WTC11 (cell line): ENCODE results near the gene NOS3.

Source experiments
- CREM ChIP-seq: sonication (generic); formaldehyde crosslinking; IDR thresholded peaks from 2 replicates; pipeline ENCODE4 v1.8.1; 2022; ENCODE audit warnings: mild to moderate bottlenecking, missing genetic modification reagents, moderate library complexity
- KAT7 ChIP-seq: sonication (generic); formaldehyde crosslinking; IDR thresholded peaks from 2 replicates; pipeline ENCODE4 v1.8.1; 2023; ENCODE audit warnings: missing genetic modification reagents, mild to moderate bottlenecking, borderline replicate concordance
- NR2C2 ChIP-seq: sonication (generic); formaldehyde crosslinking; IDR thresholded peaks from 2 replicates; pipeline ENCODE4 v1.8.0; 2022; ENCODE audit warnings: mild to moderate bottlenecking, missing genetic modification reagents
- SMAD3 ChIP-seq: sonication (generic); formaldehyde crosslinking; IDR thresholded peaks from 2 replicates; pipeline ENCODE4 v1.8.0; 2022; ENCODE audit warnings: missing genetic modification reagents, mild to moderate bottlenecking, borderline replicate concordance
- TF ChIP-seq, protein P1 (sequence below): fragments of 200-600 bp; IDR thresholded peaks from 2 replicates; pipeline ENCODE4 v1.8.0; 2022; ENCODE audit warnings: antibody characterized with exemption
- TF ChIP-seq, protein P2 (sequence below): sonication (generic); formaldehyde crosslinking; IDR thresholded peaks from 2 replicates; pipeline ENCODE4 v1.8.1; 2022; ENCODE audit warnings: mild to moderate bottlenecking, missing genetic modification reagents, moderate library complexity, borderline replicate concordance
- TF ChIP-seq, protein P3 (sequence below): sonication (generic); formaldehyde crosslinking; IDR thresholded peaks from 2 replicates; pipeline ENCODE4 v1.8.0; 2022; ENCODE audit warnings: missing genetic modification reagents

DNA sequence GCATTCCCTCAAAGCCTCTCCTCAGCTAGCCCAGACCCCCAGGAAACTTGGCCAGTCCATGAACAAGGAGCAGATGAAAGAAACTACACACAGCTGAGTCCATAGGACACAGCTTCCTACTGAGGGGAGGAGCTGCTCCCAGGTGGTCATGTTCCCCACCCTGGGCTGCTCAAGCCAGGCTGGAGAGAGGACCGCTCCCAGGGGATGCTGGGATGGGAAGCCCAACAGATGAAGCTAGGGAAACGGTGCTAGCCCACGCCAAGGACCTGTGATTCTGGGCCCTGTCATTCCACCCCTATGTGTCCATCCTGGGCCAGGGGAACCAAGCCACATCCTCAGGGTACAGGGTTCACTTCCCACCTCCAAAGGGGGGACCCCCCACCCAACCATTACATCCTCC, 31.7 kb upstream of the NOS3 start:
- TF ChIP-seq, protein P1, sequence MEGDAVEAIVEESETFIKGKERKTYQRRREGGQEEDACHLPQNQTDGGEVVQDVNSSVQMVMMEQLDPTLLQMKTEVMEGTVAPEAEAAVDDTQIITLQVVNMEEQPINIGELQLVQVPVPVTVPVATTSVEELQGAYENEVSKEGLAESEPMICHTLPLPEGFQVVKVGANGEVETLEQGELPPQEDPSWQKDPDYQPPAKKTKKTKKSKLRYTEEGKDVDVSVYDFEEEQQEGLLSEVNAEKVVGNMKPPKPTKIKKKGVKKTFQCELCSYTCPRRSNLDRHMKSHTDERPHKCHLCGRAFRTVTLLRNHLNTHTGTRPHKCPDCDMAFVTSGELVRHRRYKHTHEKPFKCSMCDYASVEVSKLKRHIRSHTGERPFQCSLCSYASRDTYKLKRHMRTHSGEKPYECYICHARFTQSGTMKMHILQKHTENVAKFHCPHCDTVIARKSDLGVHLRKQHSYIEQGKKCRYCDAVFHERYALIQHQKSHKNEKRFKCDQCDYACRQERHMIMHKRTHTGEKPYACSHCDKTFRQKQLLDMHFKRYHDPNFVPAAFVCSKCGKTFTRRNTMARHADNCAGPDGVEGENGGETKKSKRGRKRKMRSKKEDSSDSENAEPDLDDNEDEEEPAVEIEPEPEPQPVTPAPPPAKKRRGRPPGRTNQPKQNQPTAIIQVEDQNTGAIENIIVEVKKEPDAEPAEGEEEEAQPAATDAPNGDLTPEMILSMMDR = no peak
- TF ChIP-seq, protein P2, sequence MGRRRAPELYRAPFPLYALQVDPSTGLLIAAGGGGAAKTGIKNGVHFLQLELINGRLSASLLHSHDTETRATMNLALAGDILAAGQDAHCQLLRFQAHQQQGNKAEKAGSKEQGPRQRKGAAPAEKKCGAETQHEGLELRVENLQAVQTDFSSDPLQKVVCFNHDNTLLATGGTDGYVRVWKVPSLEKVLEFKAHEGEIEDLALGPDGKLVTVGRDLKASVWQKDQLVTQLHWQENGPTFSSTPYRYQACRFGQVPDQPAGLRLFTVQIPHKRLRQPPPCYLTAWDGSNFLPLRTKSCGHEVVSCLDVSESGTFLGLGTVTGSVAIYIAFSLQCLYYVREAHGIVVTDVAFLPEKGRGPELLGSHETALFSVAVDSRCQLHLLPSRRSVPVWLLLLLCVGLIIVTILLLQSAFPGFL (CRISPR knock-in tag) = no peak
- TF ChIP-seq, protein P3, sequence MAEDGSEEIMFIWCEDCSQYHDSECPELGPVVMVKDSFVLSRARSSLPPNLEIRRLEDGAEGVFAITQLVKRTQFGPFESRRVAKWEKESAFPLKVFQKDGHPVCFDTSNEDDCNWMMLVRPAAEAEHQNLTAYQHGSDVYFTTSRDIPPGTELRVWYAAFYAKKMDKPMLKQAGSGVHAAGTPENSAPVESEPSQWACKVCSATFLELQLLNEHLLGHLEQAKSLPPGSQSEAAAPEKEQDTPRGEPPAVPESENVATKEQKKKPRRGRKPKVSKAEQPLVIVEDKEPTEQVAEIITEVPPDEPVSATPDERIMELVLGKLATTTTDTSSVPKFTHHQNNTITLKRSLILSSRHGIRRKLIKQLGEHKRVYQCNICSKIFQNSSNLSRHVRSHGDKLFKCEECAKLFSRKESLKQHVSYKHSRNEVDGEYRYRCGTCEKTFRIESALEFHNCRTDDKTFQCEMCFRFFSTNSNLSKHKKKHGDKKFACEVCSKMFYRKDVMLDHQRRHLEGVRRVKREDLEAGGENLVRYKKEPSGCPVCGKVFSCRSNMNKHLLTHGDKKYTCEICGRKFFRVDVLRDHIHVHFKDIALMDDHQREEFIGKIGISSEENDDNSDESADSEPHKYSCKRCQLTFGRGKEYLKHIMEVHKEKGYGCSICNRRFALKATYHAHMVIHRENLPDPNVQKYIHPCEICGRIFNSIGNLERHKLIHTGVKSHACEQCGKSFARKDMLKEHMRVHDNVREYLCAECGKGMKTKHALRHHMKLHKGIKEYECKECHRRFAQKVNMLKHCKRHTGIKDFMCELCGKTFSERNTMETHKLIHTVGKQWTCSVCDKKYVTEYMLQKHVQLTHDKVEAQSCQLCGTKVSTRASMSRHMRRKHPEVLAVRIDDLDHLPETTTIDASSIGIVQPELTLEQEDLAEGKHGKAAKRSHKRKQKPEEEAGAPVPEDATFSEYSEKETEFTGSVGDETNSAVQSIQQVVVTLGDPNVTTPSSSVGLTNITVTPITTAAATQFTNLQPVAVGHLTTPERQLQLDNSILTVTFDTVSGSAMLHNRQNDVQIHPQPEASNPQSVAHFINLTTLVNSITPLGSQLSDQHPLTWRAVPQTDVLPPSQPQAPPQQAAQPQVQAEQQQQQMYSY (CRISPR knock-in tag) = no peak
- TF ChIP-seq NR2C2 (CRISPR knock-in tag) (no peak), KAT7 (CRISPR knock-in tag) (no peak), SMAD3 (no peak), CREM (CRISPR knock-in tag) (no peak)
